Liver (tissue), 9 donors: ENCODE results near the gene MROH8. TPM values are rescaled to one million over a fixed set of nuclear protein-coding genes. Genes with fewer than 3 reads are reported as not detected.

Experiments used
- DNase-seq: peaks from one replicate; pipeline ENCODE4 v3.0.0-alpha.2; 2017; ENCODE audit warnings: low spot score
- H3K27ac ChIP-seq, 2 donors: one replicate each; pipeline ENCODE4 v1.7.0; 2013; ENCODE audit warnings: inconsistent platforms in 2 of 2, low read length in 2 of 2, control low read depth in 1 of 2, low read depth in 1 of 2, mild to moderate bottlenecking in 1 of 2
- H3K27me3 ChIP-seq, 4 donors: one replicate each; pipeline versions ENCODE4 v1.6.1 to v1.7.0; 2013; ENCODE audit warnings: low read length in 3 of 4, inconsistent platforms in 1 of 4, mild to moderate bottlenecking in 1 of 4, moderate library complexity in 1 of 4; ENCODE audit not compliant: control insufficient read depth in 4 of 4, insufficient read depth in 4 of 4
- H3K36me3 ChIP-seq, 4 donors: one replicate each; pipeline versions ENCODE4 v1.6.1 to v1.7.0; 2013; ENCODE audit warnings: low read length in 3 of 4, mild to moderate bottlenecking in 3 of 4, low read depth in 1 of 4, moderate library complexity in 1 of 4; ENCODE audit not compliant: control insufficient read depth in 4 of 4, insufficient read depth in 3 of 4
- H3K4me1 ChIP-seq, 4 donors: one replicate each; pipeline versions ENCODE4 v1.6.1 to v1.7.0; 2013; ENCODE audit warnings: low read length in 3 of 4, mild to moderate bottlenecking in 3 of 4, moderate library complexity in 1 of 4; ENCODE audit not compliant: control insufficient read depth in 4 of 4, insufficient read depth in 4 of 4
- H3K4me3 ChIP-seq, 3 donors: one replicate each; pipeline versions ENCODE4 v1.6.1 to v1.7.0; 2013; ENCODE audit warnings: low read length in 3 of 3, control low read depth in 1 of 3, low read depth in 1 of 3, mild to moderate bottlenecking in 1 of 3
- H3K9ac ChIP-seq, 2 donors: one replicate each; pipeline ENCODE4 v1.7.0; 2013; ENCODE audit warnings: low read length in 2 of 2, mild to moderate bottlenecking in 2 of 2, moderate library complexity in 2 of 2, control low read depth in 1 of 2, low read depth in 1 of 2
- H3K9me3 ChIP-seq, 4 donors: one replicate each; pipeline versions ENCODE4 v1.6.1 to v1.7.0; 2013; ENCODE audit warnings: low read length in 3 of 4; ENCODE audit not compliant: control insufficient read depth in 4 of 4
- EGR1 ChIP-seq, 2 donors: IDR thresholded peaks; 2 replicates each; pipeline ENCODE4 v1.6.1; 2016 to 2018; ENCODE audit warnings: antibody characterized with exemption in 2 of 2, low read depth in 2 of 2
- FOXA2 ChIP-seq: IDR thresholded peaks from 2 replicates; pipeline ENCODE4 v1.6.1; 2016; ENCODE audit warnings: antibody characterized with exemption
- HNF4A ChIP-seq, 2 donors: conservative IDR thresholded peaks; 2 replicates each; pipeline ENCODE4 v1.6.1; 2016; ENCODE audit warnings: antibody characterized with exemption in 2 of 2, mild to moderate bottlenecking in 2 of 2
- HNF4G ChIP-seq: IDR thresholded peaks from 2 replicates; pipeline ENCODE4 v1.6.1; 2016; ENCODE audit warnings: antibody characterized with exemption
- NR2F2 ChIP-seq: IDR thresholded peaks from 2 replicates; pipeline ENCODE4 v1.6.1; 2016; ENCODE audit warnings: antibody characterized with exemption
- RXRA ChIP-seq, 2 donors: IDR thresholded peaks; 2 replicates each; pipeline ENCODE4 v1.6.1; 2017 to 2018; ENCODE audit warnings: antibody characterized with exemption in 2 of 2, mild to moderate bottlenecking in 1 of 2
- SP1 ChIP-seq: IDR thresholded peaks from 2 replicates; pipeline ENCODE4 v1.6.1; 2018; ENCODE audit warnings: antibody characterized with exemption, mild to moderate bottlenecking
- TAF1 ChIP-seq: conservative IDR thresholded peaks from 2 replicates; pipeline ENCODE4 v1.6.1; 2016; ENCODE audit warnings: antibody characterized with exemption, mild to moderate bottlenecking
- YY1 ChIP-seq: IDR thresholded peaks from 2 replicates; pipeline ENCODE4 v1.6.1; 2016; ENCODE audit warnings: antibody characterized with exemption, mild to moderate bottlenecking
- WGBS: extraction: QIAGEN DNeasy Blood & Tissue Kit; methylation state at CpG from one replicate; pipeline ENCODE4 v1.1.7; 2013; 5-methylcytosine and 5-hydroxymethylcytosine counted together
- polyA plus RNA-seq, 2 donors: library from polyadenylated mRNA; stranded (reverse) in 1 of 2; unstranded in 1 of 2; fragments of 200-250 nt in 1 of 2; fragments of >200 nt in 1 of 2; fragmentation: Nextera tagmentation in 1 of 2; extraction: Ambion mirVana in 1 of 2; gene quantifications; one replicate each; pipeline versions ENCODE4 v1.2.1 to v1.2.3, GENCODE V29; 2013 to 2015
- total RNA-seq, 2 donors: library from RNA; depleted of rRNA; stranded (reverse); fragments of >200 nt; gene quantifications; one replicate each; pipeline ENCODE4 v1.2.3, GENCODE V29; 2014
- TF ChIP-seq, protein P1 (sequence below): fragments of 150-350 bp; IDR thresholded peaks from 2 replicates; pipeline ENCODE4 v1.5.1; 2017; ENCODE audit warnings: improper control_type of control experiment, low read depth, low read length; ENCODE audit not compliant: missing input control
- TF ChIP-seq, protein P2 (sequence below): IDR thresholded peaks from 2 replicates; pipeline ENCODE4 v1.6.1; 2016; ENCODE audit warnings: antibody characterized with exemption
- TF ChIP-seq, protein P3 (sequence below): IDR thresholded peaks from 2 replicates; pipeline ENCODE4 v1.6.1; 2016; ENCODE audit warnings: antibody characterized with exemption
- TF ChIP-seq, protein P4 (sequence below): IDR thresholded peaks from 2 replicates; pipeline ENCODE4 v1.6.1; 2016; ENCODE audit warnings: antibody characterized with exemption, mild to moderate bottlenecking
- donor health status: healthy.
- donor health status: healthy.
- donor health status: healthy.
- donor health status: healthy.
- donor health status: healthy.

Gene MROH8
- total and polyA plus RNA-seq, 4 donors, result 1.3 to 5.1 (median 2.0) TPM

DNA sequence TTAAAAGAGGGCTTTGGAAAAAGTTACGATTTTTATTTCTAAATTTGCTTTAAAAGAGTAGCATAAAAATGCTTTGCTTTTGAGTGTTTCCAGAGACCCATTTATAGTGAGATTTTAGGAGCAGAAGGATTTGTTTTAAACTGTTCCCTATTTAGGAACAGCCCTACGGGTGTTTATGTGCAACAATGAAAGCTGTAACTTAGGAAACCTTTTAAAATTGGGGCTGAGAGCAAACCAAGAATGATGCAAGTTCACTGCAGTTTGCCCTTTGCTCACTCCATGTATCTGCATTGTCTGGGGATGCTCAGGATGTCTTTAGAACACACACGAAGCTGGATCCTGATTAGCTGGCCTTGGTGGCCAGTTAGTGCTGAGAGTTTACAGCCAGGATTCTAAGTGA is 41.4 kb upstream of the MROH8 start:
- WGBS, result 74% methylated on average over 3 of the region's 3 CpGs
- Histone ChIP-seq H3K27me3 (no peaks in the 10 kb centered on the region), H3K36me3 (peaks cover 9 to 40% (median 37%) of the 10 kb centered on the region in 4 donors), H3K4me3 (no peak overlapping the region), H3K4me1 (no peaks in the 10 kb centered on the region), H3K9me3 (no peaks in the 10 kb centered on the region), H3K27ac (no peak overlapping the region), H3K9ac (no peak overlapping the region)
- no peak for DNase-seq
- TF ChIP-seq SP1, result peak; percentile 19
- TF ChIP-seq, protein P1, sequence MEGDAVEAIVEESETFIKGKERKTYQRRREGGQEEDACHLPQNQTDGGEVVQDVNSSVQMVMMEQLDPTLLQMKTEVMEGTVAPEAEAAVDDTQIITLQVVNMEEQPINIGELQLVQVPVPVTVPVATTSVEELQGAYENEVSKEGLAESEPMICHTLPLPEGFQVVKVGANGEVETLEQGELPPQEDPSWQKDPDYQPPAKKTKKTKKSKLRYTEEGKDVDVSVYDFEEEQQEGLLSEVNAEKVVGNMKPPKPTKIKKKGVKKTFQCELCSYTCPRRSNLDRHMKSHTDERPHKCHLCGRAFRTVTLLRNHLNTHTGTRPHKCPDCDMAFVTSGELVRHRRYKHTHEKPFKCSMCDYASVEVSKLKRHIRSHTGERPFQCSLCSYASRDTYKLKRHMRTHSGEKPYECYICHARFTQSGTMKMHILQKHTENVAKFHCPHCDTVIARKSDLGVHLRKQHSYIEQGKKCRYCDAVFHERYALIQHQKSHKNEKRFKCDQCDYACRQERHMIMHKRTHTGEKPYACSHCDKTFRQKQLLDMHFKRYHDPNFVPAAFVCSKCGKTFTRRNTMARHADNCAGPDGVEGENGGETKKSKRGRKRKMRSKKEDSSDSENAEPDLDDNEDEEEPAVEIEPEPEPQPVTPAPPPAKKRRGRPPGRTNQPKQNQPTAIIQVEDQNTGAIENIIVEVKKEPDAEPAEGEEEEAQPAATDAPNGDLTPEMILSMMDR, result no peak
- peak; percentile 12 to 53 for TF ChIP-seq HNF4A (conservative IDR thresholded peaks at IDR 0.05)

DNA sequence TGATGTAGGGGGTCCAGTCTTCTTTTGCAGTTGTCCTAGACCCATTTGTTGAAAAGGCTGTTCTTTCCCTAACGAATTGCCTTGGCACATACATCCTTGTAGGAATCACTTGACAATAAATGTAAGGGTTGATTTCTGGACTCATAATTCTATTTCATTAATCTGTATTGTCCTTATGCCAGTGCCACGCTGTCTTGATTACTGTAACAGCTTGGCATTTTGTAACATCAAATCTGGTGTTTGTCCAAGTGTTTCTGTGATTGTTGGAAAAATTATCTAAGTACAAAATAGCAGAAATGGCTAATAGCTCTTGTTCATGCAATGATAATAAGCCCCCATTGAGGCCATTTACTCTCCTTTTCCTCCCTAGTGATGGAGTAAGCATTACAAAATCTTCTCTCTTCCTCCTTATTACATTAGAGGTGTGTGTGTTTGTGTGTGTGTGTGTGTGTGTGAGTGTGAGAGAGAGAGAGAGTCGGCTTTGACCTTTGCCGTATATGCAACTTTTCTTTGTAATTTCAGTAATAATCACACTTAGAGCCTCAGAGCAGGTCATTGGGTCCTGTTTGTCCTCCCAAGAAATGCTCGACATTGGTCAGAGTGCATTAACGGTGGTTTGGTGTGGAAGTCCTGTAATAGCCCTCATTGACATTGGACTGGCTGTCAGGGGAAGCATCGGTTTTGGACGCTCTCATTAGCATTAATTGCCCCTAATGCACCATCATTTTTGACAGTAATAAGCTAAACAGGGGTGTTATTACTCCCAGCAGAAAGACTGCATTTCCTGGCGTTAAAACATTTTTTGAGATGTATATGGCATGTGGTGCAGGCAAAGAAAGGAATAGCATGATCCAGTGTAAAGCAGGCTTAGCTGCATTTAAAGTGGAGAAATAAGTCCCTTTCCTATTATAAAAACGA is 40.7 kb upstream of the MROH8 start:
- no peak overlapping the region for H3K4me3 ChIP-seq
- TF ChIP-seq RXRA (IDR thresholded peaks at IDR 0.05), result no peak
- no peak for TF ChIP-seq NR2F2
- no peak for TF ChIP-seq YY1
- no peak for TF ChIP-seq FOXA2
- TF ChIP-seq, protein P2, sequence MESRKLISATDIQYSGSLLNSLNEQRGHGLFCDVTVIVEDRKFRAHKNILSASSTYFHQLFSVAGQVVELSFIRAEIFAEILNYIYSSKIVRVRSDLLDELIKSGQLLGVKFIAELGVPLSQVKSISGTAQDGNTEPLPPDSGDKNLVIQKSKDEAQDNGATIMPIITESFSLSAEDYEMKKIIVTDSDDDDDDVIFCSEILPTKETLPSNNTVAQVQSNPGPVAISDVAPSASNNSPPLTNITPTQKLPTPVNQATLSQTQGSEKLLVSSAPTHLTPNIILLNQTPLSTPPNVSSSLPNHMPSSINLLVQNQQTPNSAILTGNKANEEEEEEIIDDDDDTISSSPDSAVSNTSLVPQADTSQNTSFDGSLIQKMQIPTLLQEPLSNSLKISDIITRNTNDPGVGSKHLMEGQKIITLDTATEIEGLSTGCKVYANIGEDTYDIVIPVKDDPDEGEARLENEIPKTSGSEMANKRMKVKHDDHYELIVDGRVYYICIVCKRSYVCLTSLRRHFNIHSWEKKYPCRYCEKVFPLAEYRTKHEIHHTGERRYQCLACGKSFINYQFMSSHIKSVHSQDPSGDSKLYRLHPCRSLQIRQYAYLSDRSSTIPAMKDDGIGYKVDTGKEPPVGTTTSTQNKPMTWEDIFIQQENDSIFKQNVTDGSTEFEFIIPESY, result no peak
- TF ChIP-seq, protein P1, result no peak
- TF ChIP-seq HNF4G, result no peak
- TF ChIP-seq TAF1, result no peak
- no peak for TF ChIP-seq EGR1 (IDR thresholded peaks at IDR 0.05; ENCODE audit: low read depth in 2 of 2)
- TF ChIP-seq, protein P3, sequence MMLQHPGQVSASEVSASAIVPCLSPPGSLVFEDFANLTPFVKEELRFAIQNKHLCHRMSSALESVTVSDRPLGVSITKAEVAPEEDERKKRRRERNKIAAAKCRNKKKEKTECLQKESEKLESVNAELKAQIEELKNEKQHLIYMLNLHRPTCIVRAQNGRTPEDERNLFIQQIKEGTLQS, result no peak
- TF ChIP-seq, protein P4, sequence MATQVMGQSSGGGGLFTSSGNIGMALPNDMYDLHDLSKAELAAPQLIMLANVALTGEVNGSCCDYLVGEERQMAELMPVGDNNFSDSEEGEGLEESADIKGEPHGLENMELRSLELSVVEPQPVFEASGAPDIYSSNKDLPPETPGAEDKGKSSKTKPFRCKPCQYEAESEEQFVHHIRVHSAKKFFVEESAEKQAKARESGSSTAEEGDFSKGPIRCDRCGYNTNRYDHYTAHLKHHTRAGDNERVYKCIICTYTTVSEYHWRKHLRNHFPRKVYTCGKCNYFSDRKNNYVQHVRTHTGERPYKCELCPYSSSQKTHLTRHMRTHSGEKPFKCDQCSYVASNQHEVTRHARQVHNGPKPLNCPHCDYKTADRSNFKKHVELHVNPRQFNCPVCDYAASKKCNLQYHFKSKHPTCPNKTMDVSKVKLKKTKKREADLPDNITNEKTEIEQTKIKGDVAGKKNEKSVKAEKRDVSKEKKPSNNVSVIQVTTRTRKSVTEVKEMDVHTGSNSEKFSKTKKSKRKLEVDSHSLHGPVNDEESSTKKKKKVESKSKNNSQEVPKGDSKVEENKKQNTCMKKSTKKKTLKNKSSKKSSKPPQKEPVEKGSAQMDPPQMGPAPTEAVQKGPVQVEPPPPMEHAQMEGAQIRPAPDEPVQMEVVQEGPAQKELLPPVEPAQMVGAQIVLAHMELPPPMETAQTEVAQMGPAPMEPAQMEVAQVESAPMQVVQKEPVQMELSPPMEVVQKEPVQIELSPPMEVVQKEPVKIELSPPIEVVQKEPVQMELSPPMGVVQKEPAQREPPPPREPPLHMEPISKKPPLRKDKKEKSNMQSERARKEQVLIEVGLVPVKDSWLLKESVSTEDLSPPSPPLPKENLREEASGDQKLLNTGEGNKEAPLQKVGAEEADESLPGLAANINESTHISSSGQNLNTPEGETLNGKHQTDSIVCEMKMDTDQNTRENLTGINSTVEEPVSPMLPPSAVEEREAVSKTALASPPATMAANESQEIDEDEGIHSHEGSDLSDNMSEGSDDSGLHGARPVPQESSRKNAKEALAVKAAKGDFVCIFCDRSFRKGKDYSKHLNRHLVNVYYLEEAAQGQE, result no peak
- no peaks in the 10 kb centered on the region for H3K4me1 ChIP-seq
- no peak overlapping the region for H3K9ac ChIP-seq
- no peaks in the 10 kb centered on the region for H3K9me3 ChIP-seq
- no peaks in the 10 kb centered on the region for H3K27me3 ChIP-seq
- peaks cover 9 to 39% (median 34%) of the 10 kb centered on the region in 4 donors for H3K36me3 ChIP-seq
- DNase-seq, result no peak
- H3K27ac ChIP-seq, result no peak overlapping the region
- WGBS, result 88% methylated on average over 10 of the region's 10 CpGs
